HG03342 (cell line): ENCODE measurements around the gene KLHL42.
A peak's percentile ranks its signal among the peaks of the same experiment; 100 is the strongest.
"Not testable (repeated sequence)": the region's sequence is repeated elsewhere in the genome, so short reads cannot be mapped to it uniquely, and the experiment has no call there.

Experiments used
- ATAC-seq: cut with Tn5 transposase; IDR thresholded peaks from one replicate; pipeline ENCODE4 v1.9.1; 2021; ENCODE audit warnings: mild to moderate bottlenecking, moderate library complexity; ENCODE audit not compliant: unreplicated experiment

The KLHL42 gene

DNA sequence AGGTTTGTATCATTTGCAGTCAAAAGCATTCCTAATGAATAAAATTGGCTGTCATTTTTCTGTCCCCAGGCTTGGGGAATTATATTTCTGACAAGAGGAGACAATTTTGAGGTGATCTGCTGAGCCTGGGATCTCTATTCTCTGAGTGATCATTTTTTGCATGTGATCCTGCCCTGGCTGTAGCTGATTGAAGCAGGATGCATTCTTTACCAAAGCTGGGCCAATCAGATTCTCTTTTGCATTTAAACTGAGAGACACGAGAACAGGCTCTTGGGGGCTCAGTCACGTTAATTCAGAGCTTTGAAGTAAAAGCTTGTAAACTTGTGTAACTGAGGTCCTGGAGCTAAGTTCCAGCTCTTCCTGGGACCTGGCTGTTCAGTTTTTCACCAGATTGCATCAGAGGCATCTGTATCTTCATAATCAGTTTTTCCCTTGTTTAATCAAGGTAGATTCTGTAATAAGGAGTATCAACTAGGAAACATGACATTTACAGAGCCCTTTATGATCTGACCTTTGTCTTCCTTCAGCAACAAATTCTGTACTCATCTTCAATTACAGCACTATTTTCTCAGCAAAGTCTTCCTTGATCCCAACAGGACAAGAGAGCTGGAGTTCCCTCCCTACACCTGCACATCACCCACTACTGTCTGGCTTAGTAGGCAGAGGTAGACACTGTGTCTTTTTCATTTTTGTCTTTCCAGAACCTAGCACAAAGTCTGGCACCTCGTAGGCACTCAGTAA lies 35.0 kb downstream of the KLHL42 start:
- no peak for ATAC-seq

GRCh38 chr12:27817766-27818165 lies 37.7 kb downstream of the KLHL42 start:
- no peak for ATAC-seq

GRCh38 chr12:27818401-27818918 lies 38.4 kb downstream of the KLHL42 start:
- ATAC-seq: no peak

DNA sequence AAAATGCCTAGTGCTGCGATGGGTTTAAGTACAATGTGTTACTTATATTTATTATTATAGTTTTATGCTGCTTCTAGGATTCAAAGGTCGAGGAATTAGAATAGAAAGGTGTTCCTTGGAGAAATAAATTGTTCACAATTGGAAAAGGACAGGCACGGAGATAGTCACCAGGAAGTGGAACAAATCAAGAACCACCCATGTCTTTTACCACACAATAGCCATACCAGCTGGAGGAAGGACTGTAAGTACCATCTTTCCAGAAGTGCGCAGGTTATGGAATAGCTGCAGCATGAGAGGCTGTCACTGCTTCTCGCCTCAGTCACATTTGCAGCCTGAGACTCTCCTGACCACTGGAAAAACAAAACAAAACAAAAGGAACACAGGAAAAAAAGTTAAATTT lies 40.5 kb downstream of the KLHL42 start:
- ATAC-seq: no peak

DNA sequence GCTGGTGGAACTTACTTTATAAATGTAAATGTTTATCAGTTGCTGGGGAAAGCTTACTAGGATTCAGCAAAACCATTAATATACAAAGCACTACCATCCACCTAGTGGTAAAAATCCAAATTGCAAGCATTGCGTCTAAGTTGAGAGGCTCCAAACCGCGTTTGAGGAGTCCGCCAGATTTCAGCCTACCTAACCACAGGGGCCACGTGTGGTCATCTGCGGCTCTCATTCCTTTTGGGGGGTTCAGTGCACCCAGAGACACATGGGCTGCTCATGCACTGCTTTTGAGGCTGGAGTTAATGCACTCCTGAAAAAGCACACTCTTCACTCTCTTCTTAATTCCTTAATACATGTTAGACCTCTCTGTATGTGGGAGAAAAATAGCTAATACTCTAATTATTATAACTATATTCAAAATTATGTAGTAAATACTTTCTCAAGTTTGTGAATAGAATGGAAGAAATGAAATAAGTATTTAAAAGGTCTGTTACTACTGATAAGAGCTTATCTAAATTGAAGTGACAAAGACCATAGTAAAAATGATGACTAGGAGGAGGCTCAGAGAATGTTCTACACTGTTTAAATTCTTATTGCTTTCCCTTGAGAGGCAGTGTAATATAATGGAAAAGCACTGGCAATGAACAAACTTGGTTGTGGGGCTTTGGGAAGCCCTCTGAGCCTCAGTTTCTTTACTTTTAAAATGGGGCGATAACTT lies 41.4 kb downstream of the KLHL42 start:
- no peak for ATAC-seq

DNA sequence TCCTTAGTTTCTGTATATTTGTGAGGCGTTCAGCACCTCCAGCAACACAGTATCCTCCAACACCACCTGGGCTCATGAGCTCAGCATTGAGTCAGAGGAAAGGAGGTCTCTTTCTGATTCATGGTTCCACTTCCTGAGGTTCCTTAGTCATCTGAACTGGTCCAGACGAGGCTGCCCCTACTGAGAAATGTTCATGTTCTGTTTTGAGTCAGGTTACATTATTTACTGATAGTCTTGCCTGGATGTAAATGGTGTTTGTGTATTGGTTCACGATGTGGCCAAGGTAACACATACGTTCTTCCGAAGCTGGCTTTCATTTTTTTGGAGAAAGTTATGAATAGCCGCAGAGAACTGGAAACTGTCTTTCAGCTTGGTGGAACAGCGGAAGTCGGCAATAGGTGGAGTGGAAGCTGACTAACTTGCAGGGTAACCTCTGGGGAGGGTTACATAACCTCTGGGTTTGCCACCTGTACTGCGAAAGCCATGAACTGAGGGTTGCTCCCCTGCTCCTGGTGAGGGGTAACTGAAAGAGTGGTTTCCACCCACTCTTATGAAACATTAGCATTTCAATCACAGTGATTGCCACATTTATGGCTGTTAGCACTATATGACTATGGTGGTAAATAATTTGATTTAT lies 42.2 kb downstream of the KLHL42 start:
- ATAC-seq: peak; percentile 77

- no peak for ATAC-seq
Observed at GRCh38 chr12:27823038-27823437, 43.0 kb downstream of the KLHL42 start.

GRCh38 chr12:27824126-27824842 lies 44.3 kb downstream of the KLHL42 start:
- ATAC-seq: peak; percentile 55

DNA sequence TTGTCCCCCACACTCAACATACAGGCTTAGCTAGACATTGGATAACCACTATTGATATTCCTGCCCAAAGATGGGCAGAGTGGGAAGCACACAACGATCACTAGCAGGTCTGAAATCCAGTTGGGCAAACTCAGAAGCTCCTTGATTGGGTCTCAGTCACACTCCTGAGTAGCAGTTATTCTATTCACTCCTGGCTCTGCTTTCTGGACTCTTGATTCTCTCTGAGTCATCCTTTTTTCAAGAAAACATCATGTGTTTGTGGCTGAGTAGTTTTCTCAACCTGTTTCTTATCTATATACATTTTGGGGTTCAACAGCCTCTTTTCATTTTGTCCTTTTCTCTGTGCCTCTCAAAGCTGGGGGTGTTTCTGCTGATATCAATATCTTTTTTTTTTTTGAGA lies 46.0 kb downstream of the KLHL42 start:
- no peak for ATAC-seq

- ATAC-seq: no peak
Observed at GRCh38 chr12:27828196-27828595, 48.2 kb downstream of the KLHL42 start.

DNA sequence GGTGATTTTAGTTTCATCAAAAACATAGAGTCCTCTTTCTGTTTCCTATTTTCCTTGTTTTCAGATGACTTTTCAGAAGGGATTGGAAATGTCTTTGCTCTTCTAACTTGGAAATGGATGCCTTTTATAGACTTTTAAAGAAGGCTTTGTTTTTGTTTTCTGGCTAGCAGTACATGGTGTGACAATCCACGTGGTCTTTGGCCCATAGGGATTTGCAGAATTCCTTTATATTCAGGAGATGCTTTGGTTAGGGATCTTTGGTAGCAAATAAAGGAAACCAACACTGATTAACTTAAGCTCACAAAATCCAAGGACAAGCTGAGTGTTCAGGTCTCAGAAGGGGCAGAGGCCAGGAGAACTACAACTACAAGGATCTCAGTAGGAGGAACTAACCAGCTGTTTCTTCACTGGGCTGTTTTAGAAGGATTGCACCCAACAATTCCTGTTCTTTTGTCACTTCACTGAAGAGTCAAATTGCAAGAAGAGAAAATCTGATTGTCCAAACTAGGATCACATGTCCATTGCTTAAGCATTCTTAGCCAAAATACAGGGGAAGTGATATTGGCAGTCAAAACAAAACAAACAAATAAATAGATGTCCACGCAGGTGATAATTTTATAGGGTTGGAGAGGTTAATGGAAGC lies 58.6 kb downstream of the KLHL42 start:
- ATAC-seq: no peak

- no peak for ATAC-seq
Observed at GRCh38 chr12:27840229-27840999, 60.4 kb downstream of the KLHL42 start.

DNA sequence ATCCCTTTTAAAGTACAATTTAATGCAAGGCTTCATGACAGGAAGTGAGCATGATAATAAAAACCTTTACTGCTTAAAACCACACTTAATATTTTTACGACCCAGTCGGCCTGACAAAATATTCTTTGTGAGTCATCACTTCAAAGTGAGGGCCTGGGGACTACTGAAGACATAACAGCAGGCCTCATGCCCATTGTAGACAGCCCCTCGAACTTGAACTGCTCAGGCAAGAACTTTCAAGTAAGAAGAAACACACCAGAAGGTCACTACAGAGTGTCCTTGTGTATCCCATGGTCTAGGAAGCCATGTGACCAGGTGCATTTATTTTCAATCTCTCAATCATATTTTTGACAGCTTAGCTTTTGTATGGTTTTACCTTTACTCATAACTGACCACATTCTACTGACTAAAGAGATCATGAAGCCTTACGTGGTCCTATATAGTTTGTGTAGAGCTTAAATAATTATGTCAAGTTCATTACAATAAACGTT lies 61.4 kb downstream of the KLHL42 start:
- no peak for ATAC-seq

DNA sequence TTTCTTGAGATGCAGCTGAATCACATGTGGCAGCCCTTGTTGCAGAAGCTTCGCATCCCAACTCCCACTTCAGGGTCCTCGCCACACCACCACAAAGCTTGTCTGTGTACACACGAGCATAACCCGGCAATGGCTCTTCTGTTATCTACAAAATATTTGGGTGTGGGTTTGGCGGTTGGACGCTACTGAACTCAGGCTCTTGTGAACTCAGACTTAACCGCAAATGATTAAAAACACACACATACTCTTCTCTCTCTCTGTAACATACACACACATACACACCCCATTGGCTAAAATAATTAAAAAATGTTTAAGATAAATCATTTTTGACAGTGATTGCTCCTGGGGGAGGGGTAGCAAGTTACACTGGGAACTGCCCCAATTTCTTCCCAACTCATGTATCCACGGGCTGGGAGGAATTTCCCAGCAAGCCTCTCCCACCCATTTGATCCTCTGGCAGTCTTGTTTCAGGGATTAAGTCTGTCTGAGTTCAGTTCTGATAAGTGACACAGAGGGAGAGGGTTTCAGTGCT lies 63.7 kb downstream of the KLHL42 start:
- no peak for ATAC-seq

DNA sequence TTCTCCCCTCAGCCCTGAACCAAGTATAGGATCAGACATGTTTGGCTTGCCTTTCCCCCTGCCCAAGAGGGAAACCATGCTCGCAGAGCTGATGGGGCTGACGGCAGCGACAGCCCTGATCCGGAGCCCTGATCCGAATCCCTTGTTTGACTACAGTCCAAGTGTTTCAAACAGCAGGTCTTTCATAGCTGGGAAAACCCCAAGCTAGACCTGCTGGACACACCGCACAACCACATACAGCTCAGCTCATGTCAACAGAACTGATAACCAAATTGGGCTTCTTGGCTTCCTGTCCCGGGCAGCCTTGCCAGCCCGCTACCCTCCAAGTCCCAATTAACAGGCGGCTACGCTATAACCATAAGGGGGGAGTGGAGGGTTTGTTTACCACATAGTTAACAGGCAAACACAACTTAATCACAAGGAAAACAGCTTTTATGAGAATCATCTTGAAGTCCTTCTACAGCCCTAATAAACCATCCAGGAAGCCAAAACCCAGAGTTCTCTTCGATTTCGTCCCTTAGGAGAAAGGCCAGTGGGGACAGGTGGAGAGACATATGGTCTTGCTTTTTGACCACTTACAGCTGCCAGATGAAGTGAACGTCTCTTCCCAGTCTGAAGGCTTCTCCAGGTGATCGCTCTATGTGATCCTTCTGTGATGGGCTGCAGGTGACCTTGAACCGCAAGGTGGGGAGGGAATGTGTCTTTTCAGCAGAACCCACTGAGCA lies 64.5 kb downstream of the KLHL42 start:
- ATAC-seq: no peak

DNA sequence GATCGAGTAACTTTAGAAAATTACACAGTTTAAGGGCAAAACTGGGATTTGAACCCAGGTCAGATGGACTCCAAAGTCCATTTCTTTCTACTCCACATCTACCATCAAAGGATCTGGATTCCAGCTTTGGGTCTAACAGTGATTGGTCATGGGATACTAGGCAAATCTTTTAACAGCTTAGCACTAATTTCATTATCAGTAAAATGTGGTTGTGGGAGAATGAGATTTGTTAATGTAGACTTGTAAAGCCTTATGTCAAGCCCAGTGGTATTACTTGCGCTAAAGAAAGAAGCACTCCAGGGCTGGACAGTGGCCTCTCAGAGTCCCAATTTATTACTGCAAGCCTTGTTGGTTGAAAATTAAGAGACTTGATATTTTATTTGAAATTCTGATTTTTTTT lies 65.2 kb downstream of the KLHL42 start:
- no peak for ATAC-seq

DNA sequence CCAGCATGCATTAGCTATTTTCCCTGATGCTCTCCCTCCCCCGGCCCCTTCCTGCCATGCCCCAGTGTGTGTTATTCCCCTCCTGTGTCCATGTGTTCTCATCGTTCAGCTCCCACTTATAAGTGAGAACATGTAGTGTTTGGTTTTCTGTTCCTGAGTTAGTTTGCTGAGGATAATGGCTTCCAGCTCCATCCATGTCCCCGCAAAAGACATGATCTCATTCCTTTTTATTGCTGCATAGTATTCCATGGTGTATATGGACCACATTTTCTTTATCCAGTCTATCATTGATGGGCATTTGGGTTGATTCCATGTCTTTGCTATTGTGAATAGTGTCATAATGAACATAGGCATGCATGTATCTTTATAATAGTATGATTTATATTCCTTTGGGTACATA lies 65.7 kb downstream of the KLHL42 start:
- ATAC-seq: not testable (repeated sequence)

GRCh38 chr12:27847293-27847692 lies 67.3 kb downstream of the KLHL42 start:
- not testable (repeated sequence) for ATAC-seq

- ATAC-seq: no peak
Observed at GRCh38 chr12:27851311-27851710, 71.3 kb downstream of the KLHL42 start.
